ENCODE measurements around the gene DENND1B.

- TF ChIP-seq TEAD4 (IDR thresholded peaks at IDR 0.05; ENCODE audit: low read depth, low read length) (no peak), SP1 (IDR thresholded peaks at IDR 0.05; ENCODE audit: low read depth, low read length) (no peak), RXRA (IDR thresholded peaks at IDR 0.05; ENCODE audit: insufficient read depth, low read depth, low read length) (no peak), ASH2L (IDR thresholded peaks at IDR 0.05; ENCODE audit: low read length) (no peak), MAFK (IDR thresholded peaks at IDR 0.05; ENCODE audit: low read depth, low read length) (no peak), CTCF (IDR thresholded peaks at IDR 0.05; ENCODE audit: control extremely low read depth in 1 of 3, insufficient read depth in 1 of 3, low read depth in 1 of 3, low read length in 3 of 3) (no peak)
These were observed 307.4 kb downstream of the DENND1B start for GRCh38 chr1:197467881-197468280.

Measured in H1 (cell line).